ENCODE data around the gene GPR150. TPM values are rescaled to one million over a fixed set of nuclear protein-coding genes. Genes with fewer than 3 reads are reported as not detected.

The GPR150 gene
- total RNA-seq, 2 donors from 2014 or later, result 0.51 to 3.0 TPM

- 93% methylated on average over 1 of the region's 1 CpG for WGBS
- H3K9me3 ChIP-seq, result no peaks in the 10 kb centered on the region
- H3K4me1 ChIP-seq (replicated peaks), result no peaks in the 10 kb centered on the region
- H3K36me3 ChIP-seq, result no peaks in the 10 kb centered on the region
- H3K27ac ChIP-seq, result no peak overlapping the region
- no peaks in the 10 kb centered on the region for H3K27me3 ChIP-seq (replicated peaks; ENCODE audit: insufficient read depth)
- TF ChIP-seq CTCF (IDR thresholded peaks at IDR 0.05) (no peak), POLR2AphosphoS5 (IDR thresholded peaks at IDR 0.05) (no peak), POLR2A (IDR thresholded peaks at IDR 0.05) (no peak)
- intact Hi-C loops (cut with DNase I), result no loop called here
- H3K4me3 ChIP-seq, result no peak overlapping the region
- DNase-seq (ENCODE audit: low spot score), result no peak
These were observed 13.5 kb upstream of the GPR150 start for GRCh38 chr5:95606419-95606818.

- DNase-seq (ENCODE audit: low spot score), result no peak
- Histone ChIP-seq H3K4me1 (replicated peaks) (no peaks in the 10 kb centered on the region), H3K27me3 (replicated peaks; ENCODE audit: insufficient read depth) (no peaks in the 10 kb centered on the region), H3K4me3 (no peak overlapping the region), H3K9me3 (no peaks in the 10 kb centered on the region), H3K36me3 (no peaks in the 10 kb centered on the region), H3K27ac (no peak overlapping the region)
- TF ChIP-seq POLR2AphosphoS5 (IDR thresholded peaks at IDR 0.05), result no peak
- no peak for TF ChIP-seq CTCF (IDR thresholded peaks at IDR 0.05)
- no peak for TF ChIP-seq POLR2A (IDR thresholded peaks at IDR 0.05)
- intact Hi-C loops (cut with DNase I), result no loop called here
- 31% methylated on average over 3 of the region's 3 CpGs for WGBS
These were observed 10.2 kb upstream of the GPR150 start for GRCh38 chr5:95609711-95610110.

- H3K27me3 ChIP-seq (replicated peaks; ENCODE audit: insufficient read depth), result no peaks in the 10 kb centered on the region
- TF ChIP-seq CTCF (IDR thresholded peaks at IDR 0.05), result no peak
- TF ChIP-seq POLR2A (IDR thresholded peaks at IDR 0.05), result no peak
- TF ChIP-seq POLR2AphosphoS5 (IDR thresholded peaks at IDR 0.05), result no peak
- no peaks in the 10 kb centered on the region for H3K36me3 ChIP-seq
- H3K27ac ChIP-seq, result no peak overlapping the region
- DNase-seq (ENCODE audit: low spot score), result no peak
- intact Hi-C loops (cut with DNase I), result no loop called here
- no peak overlapping the region for H3K4me3 ChIP-seq
- 58% methylated on average over 7 of the region's 7 CpGs for WGBS
- H3K4me1 ChIP-seq (replicated peaks), result no peaks in the 10 kb centered on the region
- no peaks in the 10 kb centered on the region for H3K9me3 ChIP-seq
These were observed 9.3 kb upstream of the GPR150 start for GRCh38 chr5:95610546-95610945.

- Histone ChIP-seq H3K27ac (no peak overlapping the region), H3K4me3 (no peak overlapping the region), H3K27me3 (replicated peaks; ENCODE audit: insufficient read depth) (no peaks in the 10 kb centered on the region), H3K36me3 (no peaks in the 10 kb centered on the region), H3K9me3 (no peaks in the 10 kb centered on the region), H3K4me1 (replicated peaks) (no peaks in the 10 kb centered on the region)
- DNase-seq (ENCODE audit: low spot score), result no peak
- intact Hi-C loops (cut with DNase I), result no loop called here
- TF ChIP-seq POLR2AphosphoS5 (IDR thresholded peaks at IDR 0.05), result no peak
- TF ChIP-seq POLR2A (IDR thresholded peaks at IDR 0.05), result no peak
- no peak for TF ChIP-seq CTCF (IDR thresholded peaks at IDR 0.05)
- 92% methylated on average over 3 of the region's 3 CpGs for WGBS
These were observed 8.5 kb upstream of the GPR150 start for GRCh38 chr5:95611396-95611795.

- H3K36me3 ChIP-seq, result no peaks in the 10 kb centered on the region
- H3K27ac ChIP-seq, result no peak overlapping the region
- no peak overlapping the region for H3K4me3 ChIP-seq
- intact Hi-C loops (cut with DNase I), result no loop called here
- no peaks in the 10 kb centered on the region for H3K27me3 ChIP-seq (replicated peaks; ENCODE audit: insufficient read depth)
- H3K4me1 ChIP-seq (replicated peaks), result no peaks in the 10 kb centered on the region
- TF ChIP-seq CTCF (IDR thresholded peaks at IDR 0.05) (no peak), POLR2AphosphoS5 (IDR thresholded peaks at IDR 0.05) (no peak), POLR2A (IDR thresholded peaks at IDR 0.05) (no peak)
- no peak for DNase-seq (ENCODE audit: low spot score)
- no peaks in the 10 kb centered on the region for H3K9me3 ChIP-seq
- WGBS, result 97% methylated on average over 1 of the region's 1 CpG
These were observed 6.4 kb upstream of the GPR150 start for GRCh38 chr5:95613514-95613913.

All from prostate gland (tissue), 2 donors.